ENCODE results near the gene CD40.
A peak's percentile ranks its signal among the peaks of the same experiment; 100 is the strongest.

CD40 gene

DNA sequence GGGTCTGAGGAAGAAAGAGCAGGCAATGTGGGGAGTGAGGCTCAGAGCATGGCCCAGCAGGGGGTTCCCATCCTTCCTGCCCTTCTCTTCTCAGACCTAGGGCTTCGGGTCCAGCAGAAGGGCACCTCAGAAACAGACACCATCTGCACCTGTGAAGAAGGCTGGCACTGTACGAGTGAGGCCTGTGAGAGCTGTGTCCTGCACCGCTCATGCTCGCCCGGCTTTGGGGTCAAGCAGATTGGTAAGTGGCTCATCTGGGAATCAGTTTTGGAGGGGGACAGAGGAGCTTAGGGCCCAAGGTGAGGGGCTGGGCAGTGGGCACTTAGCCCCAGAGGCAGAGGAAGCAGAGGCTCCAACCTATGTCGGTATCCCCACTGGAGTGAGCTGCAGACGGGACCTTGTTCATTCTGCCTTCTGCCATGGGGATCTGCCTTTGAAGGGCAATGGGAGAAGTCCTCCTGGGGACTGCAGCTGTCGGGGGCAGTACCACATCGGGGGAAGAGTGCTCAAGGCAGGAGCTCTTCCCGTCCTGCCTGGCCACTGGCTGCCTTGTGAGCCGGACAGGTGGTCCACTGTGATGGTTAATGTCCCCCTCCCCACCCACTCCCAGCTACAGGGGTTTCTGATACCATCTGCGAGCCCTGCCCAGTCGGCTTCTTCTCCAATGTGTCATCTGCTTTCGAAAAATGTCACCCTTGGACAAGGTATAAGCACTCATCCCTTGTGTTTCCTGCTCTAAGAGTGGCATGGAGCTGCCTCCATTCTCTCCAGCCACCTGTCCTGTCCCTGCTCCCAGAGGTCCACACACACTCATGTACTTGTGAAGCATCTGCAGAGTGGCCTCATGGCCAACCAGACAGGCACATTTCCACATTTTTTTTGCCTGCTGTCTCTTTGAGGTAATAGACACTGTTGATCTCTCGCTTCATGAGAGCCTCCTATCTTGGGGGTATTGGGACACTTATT lies 4.7 kb downstream of the CD40 start:
- DNase-seq (ENCODE audit: low spot score) = no peak

DNA sequence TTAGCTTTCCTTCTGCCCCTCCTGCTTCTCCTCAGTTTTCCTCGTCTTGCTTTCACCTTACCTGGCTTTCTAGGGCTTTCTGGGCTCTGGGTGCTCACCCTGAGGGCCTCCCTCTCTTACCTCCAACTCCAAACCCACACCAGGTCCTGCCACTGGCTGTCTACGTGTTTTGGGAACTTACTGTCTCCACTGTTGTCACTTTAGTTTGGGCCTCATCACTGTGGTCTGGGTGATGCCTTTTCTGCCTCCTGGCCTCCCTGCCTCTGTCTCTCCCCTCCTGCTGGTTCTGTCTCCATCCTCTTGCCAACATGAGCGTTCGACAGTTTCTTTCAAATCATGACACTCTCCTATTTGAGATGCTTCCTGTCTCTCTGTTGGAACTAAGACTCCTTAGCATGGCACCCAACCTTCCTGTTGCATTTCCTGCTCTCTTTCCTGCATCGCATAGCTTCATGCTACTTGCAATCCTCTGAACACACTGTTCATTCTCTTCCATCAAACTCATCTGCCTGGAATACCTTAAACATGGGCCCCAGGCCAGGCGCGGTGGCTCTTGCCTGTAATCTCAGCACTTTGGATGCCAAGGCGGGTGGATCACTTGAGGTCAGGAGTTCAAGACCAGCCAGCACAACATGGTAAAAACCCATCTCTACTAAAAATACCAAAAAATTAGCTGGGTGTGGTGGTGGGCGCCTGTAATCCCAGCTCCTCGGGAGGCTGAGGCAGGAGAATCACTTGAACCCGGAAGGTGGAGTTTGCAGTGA lies 5.5 kb downstream of the CD40 start:
- DNase-seq (ENCODE audit: low spot score) = no peak

DNA sequence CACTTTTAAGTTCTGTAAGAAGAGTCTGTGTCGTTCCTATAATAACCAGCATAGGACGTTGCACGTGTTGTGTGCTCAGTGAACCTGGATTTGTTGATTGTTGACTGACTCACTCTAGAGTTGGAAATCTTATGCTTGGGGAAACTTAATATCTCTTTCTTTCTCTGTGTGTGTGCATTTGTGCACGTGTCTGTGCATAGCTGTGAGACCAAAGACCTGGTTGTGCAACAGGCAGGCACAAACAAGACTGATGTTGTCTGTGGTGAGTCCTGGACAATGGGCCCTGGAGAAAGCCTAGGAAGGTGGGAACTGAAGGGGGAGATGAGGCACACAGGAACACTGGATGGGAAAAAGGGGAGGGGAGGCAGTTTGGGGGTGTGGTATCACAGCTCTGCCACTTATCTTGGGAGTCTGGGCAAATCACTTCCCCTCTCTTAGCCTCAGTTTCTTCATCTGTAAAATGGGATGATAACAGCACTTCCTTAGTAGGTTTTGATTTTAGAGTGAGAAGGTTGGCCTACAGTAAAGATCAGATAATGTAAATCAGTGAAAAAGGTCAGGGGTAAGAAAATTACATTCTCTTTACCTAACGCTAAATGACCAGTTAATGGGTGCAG lies 8.4 kb downstream of the CD40 start:
- no peak for DNase-seq (ENCODE audit: low spot score)

DNA sequence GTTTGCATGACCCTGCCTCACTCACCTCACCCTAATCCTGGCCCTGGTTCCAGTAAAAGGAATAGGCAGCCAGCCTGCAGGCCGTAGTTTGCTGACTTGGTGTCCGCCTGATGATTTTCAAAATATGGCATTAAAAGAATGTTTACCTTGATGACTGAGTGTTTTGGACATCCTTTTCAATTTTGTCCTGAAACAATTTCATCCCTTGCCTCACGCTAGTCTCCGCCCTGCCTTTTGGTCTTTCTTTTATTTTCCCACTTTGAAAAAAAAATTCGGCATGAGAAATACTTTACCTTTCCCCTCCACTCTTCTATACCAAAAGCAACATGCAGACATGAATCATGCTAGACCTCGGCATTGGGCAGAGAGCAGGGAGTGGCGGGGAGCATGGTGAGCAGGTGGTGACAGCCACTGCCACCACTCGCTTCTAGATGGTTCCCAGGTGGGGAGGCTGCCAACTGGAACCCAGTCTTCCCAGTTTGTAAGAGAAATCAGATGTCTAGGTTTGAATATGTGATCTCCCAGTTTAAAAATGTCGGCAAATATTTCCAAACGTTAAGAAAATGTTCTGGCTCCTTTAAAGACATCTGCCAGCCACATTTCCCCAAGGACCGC lies 9.4 kb downstream of the CD40 start:
- DNase-seq (ENCODE audit: low spot score) = no peak

DNA sequence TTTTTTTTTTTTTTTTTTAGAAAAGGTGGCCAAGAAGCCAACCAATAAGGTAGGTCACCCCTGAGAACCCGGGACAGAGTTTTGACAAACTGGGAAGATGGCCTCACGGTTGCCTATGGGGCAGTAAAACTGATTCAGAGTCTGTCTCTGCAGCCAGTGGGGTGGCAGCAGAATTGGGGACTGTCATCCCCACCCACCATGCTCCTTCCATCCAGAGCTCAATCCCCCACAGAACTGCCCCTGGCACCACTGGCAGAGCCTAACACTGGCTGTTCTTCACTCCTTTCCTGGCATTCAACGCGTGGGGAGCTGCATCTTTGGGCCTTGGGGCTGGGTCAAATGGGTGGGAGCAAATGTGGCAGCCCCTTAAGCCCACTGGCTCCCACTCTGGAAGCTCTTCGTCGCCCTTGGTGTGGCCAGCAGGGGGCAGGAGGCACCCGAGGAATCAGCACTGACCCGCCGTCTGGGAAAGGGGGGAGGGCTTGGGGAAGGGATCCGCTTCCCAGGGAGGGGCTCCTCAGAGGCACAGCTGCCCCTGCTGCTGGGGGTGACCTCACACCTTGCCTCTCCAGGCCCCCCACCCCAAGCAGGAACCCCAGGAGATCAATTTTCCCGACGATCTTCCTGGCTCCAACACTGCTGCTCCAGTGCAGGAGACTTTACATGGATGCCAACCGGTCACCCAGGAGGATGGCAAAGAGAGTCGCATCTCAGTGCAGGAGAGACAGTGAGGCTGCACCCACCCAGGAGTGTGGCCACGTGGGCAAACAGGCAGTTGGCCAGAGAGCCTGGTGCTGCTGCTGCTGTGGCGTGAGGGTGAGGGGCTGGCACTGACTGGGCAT lies 10.4 kb downstream of the CD40 start:
- no peak for DNase-seq (ENCODE audit: low spot score)

DNA sequence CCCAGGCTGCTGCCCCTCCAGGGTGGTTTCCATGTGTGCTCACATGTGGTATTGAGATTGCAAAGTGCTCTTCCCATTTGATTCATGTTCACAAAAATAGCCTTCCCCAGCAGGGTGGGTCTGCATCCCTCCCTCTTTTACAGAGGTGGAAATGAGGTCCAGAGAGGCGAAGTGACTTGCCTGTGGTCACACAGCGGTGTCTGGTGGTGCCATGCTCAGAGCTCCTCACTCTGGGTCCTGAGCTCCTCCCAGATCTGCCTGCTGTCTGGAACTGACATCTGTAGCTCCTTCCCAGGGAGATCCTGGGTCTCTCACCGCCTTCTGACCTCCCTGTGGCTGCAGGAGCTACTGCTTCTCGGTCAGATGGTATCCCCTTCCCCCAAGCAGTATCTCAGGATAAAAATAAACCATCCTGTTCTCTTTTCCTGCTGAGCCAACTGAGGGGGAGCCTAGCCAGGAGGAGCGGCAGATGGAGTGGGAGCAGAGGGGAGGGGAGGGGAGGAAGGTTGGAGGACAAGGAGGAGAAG lies 11.9 kb downstream of the CD40 start:
- DNase-seq (ENCODE audit: low spot score) = no peak

DNA sequence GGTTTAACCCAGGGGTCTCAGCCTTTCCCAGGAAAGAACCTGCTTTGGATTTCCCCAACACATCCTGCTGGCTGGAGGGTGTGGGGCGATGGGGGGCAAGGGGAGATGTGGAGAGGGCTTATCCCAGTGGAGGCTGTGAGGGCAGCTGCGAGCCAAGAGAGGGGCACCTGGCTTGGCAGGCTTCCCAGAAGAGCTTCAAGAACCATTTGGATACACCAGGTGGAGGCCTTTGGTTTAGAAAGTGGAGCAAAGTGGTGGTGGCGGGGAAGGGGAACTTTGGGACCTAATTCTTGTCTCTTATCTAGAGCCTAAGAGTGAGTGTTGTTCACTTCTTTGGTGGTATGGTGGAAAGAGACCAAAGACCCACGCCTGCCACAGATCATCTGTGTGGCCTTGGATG lies 12.4 kb downstream of the CD40 start:
- no peak for DNase-seq (ENCODE audit: low spot score)

DNA sequence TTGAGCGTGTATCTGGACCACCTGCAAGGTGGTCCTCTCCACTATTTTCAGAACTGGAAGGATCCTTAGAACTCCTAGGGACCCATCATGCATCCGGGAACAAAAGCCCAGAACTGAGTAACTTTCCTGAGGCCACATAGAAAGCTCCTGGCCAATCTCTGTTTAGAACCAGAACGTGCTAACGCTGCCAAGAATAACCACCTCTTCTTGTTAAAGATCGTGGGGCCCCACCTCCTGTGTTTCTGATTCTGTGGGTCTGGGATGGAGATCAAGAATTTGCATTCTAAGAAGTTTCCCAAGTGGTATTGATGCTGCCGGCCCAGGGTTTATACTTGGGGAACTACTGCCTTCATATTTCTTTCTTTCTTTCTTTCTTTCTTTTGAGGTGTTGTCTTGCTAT lies 13.3 kb downstream of the CD40 start:
- DNase-seq (ENCODE audit: low spot score) = no peak

DNA sequence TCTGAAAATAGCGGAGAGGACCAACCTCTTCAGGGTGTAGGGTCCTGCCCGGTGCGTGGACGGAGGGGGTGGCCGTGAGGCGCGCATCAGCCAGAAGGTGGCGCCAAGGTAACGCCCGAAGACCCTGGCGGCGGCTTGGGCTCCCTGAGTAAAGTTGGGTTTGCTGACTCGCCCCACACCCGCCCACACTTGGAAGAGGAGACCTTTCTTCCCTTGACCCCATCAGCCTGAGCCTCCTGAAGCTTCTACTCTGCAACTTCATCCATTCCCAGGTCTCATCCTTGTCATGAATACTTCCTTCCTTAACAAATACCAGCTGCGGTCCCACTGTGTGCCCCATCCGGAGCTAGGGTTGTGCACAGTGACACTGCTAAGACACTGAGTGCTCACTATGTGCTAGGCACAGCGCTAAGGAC lies 14.6 kb downstream of the CD40 start:
- DNase-seq (ENCODE audit: low spot score) = peak; percentile 64

DNA sequence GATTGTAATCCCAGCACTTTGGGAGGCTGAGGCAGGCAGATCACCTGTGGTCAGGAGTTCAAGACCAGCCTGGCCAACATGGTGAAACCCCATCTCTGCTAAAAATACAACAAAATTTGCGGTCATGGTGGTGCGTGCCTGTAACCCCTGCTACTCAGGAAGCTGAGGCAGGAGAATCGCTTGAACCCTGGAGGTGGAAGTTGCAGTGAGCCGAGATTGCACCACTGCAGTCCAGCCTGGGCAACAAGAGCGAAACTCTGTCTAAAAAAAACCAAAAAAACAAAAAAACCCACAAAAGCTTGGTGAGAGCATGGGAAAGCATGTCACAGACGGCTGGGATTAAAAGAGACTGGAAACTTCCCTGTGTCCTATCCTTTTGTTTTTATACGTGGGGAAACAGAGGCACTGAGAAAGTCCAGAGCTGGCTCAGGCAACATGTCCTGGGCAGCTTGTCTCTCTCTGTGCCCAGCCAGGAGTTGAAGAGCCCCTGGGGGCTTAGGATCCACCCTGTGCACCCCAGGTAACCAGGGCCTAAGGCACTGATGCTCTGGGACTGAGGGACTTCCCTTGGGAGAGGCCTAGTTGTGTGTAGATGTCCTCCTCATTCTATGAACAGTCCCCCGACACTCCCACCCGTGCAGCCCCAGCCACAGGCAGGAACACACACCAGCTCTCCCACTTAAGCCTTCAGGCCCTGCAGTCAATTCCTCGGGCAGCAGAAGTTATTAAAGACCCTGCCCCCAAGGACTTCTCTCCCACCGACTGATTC lies 16.0 kb downstream of the CD40 start:
- DNase-seq (ENCODE audit: low spot score) = no peak

DNA sequence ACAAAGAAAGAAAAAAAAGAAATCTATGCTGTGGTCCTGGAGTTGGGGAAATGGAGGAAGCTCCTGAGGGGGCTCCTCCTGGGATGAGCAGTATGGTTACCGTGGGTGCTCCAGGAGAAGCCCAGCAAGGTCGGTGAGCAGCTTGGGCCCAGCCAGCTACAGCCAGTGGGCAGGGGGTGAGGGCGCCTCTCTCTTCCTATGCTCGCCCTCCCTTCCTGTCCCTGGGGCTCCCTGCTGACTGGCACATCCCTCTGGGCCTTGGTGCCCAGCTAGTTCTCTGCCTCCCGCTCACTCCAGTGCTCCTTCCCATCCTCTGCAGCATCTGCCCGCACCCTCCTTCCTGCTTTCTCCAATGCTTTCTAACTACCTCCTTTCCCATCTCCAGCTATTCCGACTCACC lies 16.6 kb downstream of the CD40 start:
- no peak for DNase-seq (ENCODE audit: low spot score)

DNA sequence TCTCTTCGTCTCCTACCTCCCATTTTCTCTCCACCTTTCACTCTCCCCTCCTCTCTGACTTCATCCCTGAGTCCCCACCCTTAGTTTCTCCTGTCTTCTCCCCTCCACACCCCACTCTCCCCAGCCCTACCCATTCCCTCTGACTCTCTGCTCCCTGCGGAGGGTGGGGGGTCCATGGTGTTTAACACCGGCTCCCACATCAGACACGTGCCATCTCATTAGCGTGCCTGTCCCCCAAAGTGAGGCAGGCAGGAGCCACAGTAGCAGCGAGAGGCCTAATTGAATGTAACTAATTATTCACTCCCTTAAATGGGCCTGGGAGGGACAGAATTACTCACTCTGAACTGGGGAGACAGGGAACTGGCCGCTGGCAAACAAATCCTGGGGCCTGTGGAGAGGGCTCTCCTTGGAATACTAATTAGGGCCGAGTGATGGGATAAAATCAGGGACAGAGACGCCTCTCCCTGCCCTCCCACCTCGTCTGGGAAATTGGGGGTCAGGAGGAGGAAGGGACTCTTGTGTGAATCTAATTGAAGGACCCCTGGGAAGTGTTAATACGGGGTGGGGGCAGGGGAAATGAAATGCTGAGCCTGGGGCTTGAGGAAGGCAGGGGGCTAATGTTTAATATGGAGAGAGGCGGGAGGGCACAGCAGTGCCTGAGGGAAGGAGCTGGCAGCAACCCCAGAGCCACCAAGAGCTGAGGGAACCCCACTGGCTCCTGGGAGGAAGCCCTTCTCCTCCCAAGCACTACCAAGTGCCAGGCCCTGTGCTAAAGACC lies 17.9 kb downstream of the CD40 start:
- DNase-seq (ENCODE audit: low spot score) = no peak

DNA sequence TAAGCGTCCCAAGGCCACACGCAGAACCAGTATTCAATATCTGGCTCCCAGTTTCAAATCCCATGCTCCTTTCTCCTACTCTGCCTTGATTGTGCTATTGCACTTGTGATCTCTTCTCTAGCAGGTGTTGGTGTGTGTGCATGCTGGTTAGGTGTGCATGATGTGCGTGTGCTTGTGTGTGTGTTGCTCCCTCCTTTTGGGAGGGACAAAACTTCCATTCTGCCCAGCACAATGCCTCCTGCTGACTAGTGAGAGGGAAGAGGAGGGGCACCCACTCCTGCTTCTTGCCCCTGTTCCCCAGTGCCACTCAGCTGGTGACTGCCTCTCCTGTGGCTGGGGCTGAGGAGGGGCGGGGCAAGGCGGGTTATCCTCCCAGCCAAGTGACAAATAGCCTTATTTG lies 19.7 kb downstream of the CD40 start:
- no peak for DNase-seq (ENCODE audit: low spot score)

DNA sequence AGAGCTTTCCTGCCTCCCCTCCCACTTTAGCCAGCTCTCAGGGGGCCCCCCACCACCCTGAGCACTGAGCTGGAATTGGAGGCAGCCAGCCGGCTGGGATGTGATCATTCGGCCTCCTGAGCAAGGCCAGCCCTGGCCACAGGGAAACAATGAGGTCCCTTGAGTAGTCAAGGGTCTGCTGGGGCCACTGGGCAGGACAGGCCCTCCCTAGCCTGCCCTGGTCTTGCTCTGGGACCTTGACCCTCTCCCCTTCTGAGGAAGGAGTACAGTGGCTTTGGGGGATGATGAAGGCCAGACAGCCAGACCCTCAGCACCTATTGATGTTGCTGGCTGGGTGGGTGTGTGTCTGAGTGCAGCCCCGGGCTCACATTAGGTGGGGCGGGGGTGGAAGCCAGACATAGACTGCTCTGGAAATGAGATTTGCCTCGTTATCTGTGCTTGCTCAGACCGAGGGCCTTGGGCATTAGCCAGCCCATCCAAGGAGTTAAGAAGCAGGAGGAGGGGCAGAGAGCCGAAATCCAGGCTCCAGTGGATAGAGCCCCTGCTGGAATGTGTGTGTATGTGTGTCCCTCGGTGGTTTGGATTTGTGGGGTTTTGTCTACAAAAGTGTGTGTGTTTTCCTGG lies 21.3 kb downstream of the CD40 start:
- DNase-seq (ENCODE audit: low spot score) = no peak

DNA sequence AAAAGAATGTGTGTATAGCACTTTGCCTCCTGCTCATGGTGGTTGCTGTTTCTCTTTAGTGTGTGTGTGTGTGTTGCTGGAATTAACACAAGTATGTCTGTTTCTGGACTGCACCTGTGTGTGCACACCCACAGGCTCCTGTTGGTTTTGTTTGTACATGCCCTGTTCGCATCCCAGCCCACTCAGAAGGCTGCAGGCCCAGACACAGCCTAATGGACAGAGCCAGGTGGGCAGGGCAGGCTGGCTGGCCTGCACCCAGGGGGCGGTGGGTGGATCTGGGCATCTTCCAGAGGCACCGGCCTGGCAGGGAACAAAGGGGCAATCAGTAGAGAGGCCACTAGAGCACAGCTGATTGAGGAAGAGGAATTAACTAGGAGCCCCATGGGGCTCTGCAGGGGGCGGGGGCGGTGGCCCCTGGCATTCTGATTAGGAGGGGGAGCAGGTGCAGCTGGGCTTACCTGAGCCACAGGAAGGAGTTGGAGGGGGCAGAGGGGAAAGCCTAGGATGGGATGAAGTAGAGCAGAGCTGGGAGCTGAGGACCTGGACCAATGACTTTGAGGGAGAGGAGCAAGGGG lies 21.9 kb downstream of the CD40 start:
- DNase-seq (ENCODE audit: low spot score) = no peak

DNA sequence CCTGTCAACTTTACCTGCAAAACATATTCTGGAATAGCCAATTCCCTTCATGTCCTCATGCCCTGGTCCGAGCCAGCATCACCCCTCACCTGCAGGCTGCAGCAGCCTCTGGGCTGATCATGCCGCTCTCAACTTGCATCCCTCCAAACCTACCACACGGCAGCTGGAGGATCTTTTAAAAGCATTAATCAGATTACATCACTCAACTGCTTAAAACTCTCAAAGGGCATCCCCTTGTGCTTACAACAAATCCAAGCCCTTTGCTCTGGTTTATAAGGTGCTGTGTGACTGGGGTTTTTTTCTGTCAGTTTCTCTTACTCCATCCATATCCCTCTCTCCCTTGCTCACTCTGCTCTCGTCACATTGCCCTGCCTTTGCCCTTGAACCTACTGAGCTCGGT lies 24.0 kb downstream of the CD40 start:
- no peak for DNase-seq (ENCODE audit: low spot score)

DNA sequence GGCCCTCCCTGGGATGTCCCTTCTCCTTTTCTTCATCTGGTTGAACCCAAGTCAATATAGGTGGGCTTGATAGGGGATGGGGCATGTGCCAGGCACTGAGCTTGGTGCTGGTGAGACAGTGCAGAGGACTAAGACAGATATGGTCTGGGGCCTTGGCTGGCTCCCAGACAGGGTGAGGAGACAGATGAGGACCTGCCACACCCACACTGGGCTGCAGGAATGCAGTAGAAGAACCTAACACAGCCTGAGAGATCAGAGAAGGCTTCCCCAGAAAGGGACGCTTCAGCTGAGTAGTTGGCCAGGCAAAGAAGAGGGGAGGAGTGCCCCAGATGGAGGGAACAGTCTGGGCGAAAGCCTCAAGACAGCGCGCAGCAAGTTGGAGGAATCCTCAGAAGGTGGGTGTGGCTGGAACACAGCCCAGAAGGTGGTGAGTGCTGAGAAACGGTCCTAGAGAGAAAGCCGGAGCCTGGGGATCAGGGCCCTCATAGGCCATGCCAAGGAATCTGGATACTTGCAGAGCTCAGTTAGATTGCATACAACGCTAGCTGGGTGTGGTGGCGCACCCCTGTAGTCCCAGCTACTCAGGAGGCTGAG lies 26.4 kb downstream of the CD40 start:
- DNase-seq (ENCODE audit: low spot score) = no peak

DNA sequence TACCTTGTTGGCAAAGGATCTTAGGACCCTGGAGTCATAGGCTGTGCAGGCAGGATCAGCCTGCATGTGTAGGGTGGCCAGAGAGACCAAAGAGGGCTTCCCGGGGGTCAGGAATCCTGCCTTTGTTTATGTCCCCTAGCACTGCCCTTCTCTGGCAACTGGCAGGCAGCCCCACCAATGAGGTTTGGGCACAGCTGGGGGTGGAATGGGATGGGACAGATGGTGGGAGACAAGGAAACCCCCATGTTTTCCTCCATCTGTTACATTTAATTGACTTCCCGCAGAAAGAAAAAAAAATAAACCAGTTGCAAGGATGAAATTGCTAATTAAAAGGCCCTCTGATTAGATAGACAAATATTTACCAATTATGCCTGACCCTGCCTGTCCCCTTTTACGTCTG lies 27.6 kb downstream of the CD40 start:
- DNase-seq (ENCODE audit: low spot score) = no peak

Measured in activated CD4-positive, alpha-beta T cell treated with anti-CD3 and anti-CD28 coated beads, Interleukin-2, Interleukin-4, amounts not matched to agents 100 ng/mL and 50 ng/mL, durations not matched to agents 16 hours and 8 hours (primary cell).